Endothelial cell of hepatic sinusoid (primary cell): Measurements from ENCODE around the gene GRM7.

Experiments used
- in situ Hi-C: cut with HindIII; loops from 2 replicates; pipeline ENCODE4 v1.10.0; 2017; ENCODE audit warnings: low sequenced_read_pairs

The GRM7 gene

DNA sequence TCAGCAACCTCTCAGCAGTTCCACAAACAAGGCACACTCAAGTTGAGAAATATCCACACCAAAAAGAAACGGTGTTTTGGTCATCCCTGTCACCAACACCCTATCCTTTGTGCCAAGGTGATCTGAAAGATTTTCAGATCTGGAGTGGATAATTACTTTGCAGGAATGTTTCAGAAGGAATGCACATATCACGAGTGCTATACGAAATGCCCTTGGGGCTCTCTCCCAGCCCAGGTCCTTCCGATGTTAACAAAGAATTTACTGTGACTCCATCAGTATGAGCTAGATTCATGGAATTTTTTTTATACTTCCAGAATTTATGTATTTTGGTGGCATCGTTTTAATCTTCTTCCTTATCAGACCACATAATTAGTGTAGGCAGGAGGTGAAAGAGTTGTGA lies 105.0 kb downstream of the GRM7 start:
- in situ Hi-C loops = no loop called here

DNA sequence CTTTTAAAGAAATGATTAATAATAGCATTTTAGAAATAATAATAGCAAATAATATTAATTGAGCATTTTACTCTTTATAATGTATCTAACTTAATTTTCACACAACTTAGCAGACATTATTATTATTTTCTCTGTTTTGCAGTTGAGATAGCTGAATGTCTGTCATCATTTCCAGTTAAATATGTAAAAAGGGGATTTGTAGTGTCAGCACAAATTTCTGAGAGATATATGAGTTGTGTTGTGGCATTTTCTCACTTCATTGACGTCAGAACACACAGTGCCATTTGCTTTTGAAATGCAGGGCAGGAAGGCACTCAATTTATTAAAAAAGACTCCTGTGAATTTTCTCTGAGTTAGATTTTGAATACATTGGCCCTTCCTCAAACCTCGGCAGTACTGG lies 111.0 kb downstream of the GRM7 start:
- in situ Hi-C loops = no loop called here

DNA sequence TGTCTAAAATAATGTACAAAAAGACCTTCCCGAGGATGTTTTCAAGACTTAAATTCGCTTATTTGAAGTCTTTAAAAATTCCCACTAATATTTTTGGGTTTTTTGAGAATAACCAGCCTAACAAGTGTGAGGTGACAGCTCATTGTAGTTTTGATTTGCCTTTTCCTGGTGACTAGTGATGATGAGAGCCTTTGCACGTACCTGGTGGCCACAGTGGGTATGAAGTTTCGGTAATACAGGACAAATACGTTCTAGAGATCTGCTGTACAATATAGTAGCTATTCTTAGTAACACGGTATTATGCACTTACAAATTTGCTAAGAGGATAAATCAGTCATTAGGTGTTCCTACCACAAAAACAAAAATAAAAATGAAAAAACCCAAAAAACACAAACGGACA lies 124.9 kb downstream of the GRM7 start:
- in situ Hi-C loops = no loop called here

DNA sequence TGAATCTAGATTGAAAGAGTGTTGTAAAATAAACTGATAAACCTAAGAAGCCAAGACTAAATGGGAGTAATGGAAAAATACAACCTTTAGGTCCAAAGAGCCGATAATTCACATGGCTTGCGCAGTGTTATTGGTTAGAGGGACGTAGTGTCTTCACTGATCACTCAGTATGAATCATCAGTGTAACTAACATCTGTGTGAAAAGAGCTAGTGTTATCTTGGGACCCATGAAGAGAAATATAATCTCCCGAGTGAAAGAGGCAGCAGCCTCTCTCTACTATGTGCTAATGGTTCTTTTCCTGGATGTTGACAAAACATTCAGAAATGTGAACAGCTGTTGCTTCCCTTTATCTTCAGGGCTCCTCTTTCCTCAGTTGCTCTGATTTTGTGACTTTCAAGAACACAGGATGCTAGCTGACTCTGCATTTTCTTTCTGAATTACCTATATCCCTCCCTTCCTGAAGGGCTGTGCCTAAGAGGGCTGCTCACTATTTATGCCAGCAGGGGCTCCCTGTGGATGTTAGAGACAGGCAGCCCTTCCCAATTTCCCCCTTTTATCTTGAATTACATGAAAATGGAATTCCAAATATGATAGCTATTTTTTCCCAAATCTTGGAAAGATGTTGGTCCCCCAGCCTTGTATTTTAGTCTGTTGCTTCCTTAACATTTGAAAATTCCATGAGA lies 128.8 kb downstream of the GRM7 start:
- in situ Hi-C loops = no loop called here

DNA sequence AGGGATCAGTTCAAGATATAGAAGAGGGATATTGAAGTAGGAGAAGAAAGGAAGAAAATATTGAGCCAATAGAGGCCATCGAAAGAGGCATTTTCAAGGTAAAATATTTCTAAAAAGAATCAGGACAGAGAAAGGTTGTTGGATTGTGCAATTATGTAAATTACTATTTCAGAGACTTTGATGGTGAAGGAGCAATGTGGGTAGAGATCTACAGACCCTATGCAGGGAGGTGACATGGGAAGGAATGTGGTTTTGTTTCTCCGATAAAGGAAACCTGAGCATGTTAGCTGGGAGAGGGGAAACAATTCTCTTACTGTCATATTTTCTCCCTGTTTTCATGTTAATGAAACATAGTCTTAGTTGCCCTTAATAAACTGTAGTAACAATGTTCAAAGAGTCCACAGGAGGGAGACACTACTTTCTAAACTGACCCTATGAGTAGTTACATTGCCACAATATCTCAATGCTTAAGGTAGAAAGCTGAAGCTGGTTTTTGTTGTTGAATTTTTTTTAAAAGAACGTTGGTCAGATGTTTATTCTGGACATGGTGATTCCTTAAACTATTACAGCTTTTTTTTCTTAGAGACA lies 133.3 kb downstream of the GRM7 start:
- in situ Hi-C loops = no loop called here

DNA sequence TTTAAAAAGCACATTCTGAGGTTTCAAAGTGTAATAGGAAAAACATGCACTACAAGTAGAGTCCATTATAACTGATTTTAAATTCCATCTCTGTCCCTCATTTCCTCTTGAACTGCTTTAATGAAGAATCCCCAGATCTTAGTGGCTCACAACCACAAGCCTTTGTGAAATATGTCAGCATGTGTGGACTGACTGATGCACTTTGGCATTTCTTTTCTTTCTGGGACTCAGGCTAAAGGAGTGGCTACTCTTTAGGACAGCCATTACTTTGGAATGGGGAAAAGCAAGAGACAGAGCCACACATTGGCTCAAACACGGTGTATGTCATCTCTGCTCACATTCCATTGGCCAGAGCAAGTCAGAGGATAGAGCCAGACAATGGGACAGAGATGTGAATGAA lies 139.6 kb downstream of the GRM7 start:
- in situ Hi-C loops = loop anchor here (5.0 kb wide), 1 partner anchor 52 kb away; no protein-coding TSS in a partner anchor

DNA sequence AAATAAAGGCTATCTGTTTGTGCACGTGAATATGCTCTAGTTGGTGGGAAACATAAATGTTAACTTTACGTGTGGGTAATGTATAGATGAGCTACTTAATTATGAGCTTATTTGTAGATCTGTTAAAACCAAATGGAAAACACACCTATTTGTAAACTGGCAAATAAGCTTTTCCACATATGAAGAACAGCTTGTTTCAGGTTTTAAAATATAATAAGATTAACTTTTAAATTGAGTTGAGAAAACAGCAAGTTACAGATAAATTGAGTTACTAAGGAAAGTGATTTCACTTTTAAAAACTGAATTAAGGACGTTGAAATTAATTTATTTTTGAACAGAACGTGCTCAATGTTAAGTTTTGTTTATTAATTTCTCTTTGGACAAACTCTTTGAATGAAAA lies 140.5 kb downstream of the GRM7 start:
- in situ Hi-C loops = loop anchor here (5.0 kb wide), 1 partner anchor 51 kb away; no protein-coding TSS in a partner anchor

DNA sequence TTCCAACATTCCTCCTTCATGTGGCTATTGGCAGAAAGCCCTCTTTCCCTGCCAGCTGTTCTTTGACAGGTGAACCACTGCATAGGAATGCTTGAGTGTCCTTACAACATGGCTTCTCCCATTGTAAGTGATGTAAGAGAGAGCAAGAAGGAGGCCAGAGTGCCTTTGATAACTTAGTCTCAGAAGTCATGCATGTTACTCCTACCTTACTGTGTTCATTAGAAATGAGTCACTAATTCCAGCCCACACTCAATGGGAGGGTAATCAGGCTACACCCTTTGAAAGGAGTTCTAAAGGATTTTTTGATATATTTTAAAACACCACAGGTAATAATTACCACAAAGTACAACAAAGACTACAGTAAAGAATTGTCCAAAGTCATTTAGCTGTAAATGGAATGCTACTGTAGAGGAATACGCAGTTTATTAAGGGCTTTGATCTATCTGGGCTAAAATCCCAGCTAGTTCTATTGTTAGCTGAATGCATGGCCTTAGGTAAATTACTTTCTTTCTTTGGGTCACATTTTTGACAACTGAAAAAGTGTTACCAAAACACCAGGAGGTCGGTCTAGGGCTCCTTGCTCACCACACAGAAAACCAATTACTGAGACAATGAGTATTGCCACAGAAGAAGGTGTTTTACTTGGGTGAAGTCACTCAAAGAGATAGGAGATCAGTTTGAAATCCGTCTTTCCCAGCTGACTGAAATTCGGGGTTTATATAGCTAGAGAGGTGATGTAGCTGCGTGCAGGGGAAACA lies 154.9 kb downstream of the GRM7 start:
- in situ Hi-C loops = no loop called here

DNA sequence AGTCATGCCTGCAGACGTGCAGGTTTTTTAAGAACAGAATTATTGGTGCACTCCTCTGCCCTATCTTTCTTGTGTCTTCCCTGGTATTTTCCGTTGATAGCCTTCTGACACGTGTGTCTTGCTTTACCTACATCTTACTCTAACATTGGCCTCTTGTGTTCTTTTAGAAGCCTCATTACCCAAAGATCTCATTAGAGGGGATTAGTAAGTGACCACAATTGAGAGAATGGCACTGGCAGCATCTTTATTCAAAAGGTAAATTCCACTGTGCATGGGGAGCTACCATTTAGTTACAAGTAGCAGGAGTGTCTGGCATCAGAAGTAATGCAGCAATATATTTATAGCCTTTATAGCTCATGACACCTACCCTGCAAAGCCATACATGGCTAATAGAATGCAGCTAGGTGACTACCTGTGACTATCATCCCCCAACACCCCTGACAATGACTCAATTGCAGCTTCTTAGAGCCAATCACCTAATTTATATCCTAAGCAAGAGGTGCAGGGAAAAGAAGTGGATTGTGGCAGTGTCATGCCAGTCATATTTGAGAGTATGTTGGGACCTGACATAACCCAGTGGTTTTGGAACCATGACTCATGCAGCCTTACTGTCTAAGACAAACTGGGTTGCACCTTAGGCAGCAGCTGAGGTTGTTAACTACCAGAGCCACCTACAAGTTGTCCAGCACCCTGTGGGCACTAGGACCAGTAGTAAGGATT lies 164.8 kb downstream of the GRM7 start:
- in situ Hi-C loops = no loop called here

DNA sequence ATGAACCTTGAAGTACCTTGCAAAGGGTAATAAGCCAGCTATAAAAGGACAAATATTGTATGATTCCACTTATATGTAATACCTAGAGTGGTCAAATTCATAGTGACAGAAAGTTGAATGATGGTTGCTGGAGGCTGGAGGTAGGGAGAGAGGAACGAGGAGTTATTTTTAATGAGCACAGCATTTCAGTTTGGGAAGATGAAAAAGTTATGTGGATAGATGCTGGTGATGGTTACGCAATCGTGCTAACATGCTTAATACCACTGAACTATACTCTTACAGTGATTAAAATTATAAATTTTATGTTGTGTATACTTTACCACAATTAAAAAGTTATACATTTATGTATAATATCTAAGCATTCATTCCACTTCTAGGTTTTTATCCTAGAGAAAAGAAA lies 168.6 kb downstream of the GRM7 start:
- in situ Hi-C loops = no loop called here

DNA sequence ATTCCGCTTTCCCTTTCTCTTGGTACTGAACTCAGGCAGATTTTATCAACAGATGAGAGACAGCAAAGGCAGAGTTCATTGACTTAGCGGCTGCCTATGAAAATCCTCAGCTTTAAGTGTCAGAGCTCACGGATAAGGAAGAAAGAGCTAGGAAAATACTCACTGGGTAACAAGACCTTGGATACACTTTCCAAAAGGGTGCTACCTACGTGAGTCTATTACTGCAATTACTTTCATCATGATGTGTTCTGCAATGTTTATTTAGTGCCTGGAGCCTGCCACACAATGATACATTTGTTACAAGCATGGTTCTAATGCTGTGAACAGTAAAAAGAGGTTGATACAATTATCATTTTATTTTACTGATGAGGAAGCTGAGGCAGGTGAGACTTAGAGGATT lies 177.5 kb downstream of the GRM7 start:
- in situ Hi-C loops = no loop called here

DNA sequence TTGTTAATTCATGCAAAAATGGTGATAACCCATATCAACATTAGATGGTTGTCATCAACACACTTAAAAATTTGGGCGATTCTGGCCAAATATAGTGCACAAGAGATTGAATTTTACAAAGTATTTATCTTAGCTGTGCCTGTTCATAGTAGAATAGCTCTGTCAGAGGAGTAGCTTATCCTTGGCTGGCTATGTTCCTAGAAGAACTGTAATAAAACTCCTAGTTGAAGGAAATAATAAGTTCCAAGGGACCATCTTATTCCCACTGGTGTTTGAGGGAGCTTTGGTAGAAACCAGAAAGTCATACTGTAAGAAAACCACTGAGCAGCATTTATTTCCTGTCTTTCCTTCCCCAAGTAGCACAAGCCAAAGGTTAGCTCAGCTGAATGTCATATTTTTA lies 201.8 kb downstream of the GRM7 start:
- in situ Hi-C loops = no loop called here

DNA sequence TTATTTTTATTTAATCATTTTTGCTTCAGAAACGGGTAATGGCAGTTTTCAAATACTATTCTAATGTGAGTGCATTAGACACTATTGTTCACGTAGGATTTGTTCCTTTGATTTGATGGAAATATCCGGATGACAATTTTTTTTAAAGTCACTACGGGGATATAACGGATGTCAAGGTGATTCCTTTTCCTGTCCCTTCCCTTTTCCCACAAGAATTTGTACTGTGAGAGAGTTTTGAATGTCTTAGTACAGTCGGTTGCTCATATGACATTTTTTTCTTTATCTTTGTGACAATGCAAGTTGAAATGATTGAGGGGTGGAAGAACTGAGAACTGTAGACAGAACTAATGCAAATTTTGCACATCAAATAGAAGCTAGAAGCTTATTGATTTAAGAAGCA lies 209.5 kb downstream of the GRM7 start:
- in situ Hi-C loops = no loop called here

DNA sequence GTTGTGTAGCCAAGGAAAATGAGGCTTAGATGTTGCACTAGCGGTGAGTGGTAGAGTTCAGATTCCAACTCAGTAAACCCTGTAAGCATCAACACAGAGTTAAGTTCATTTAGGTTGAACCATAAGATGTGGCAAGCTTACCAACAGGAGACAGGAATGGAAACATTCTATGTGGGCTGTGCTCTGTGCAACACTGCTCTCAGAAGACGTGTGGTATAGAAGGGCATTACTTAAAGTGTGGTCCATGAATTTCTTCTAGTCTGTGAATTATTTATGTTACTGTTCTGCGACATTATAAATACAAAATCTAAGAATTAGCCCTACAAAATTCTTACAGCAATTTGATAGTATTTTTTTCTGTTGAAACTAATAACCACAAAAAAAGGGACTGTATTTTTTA lies 213.3 kb downstream of the GRM7 start:
- in situ Hi-C loops = no loop called here

DNA sequence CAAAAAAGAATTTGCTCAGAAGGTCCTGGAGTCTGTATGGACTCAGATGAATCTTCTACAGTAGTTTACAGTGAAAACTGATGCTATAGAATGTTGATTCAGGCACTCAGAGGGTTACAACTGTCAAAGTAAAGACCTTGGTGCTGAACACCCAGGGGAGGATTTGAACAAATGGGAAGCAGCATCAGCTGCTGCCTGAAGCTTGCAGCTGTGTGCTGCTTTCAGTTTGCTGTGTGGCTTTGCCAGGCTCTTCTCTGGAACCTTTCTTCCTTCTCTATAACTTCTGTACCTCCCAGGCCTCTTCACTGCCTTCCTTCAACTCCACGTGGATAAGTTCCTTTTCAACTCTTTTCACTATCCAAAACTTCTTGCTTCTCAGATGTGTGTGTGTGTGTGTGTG lies 214.2 kb downstream of the GRM7 start:
- in situ Hi-C loops = no loop called here

DNA sequence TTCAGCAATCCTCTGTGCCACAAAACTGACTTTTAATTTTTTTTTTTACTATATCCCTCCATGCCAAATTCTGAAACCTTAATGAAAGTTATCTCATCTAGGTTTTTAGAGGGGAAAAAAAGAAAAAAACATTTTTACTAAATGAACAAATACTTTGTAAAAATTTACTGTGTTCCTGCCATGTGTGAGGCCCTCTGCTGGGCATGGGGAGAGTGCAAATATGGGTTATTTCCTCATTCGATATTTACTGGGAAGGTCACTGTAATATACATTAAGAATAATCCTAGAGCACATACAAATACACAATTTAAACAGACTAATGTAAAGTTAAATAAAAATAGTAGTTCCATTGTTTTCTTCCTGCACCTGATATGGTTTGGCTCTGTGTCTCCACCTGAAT lies 215.0 kb downstream of the GRM7 start:
- in situ Hi-C loops = no loop called here

DNA sequence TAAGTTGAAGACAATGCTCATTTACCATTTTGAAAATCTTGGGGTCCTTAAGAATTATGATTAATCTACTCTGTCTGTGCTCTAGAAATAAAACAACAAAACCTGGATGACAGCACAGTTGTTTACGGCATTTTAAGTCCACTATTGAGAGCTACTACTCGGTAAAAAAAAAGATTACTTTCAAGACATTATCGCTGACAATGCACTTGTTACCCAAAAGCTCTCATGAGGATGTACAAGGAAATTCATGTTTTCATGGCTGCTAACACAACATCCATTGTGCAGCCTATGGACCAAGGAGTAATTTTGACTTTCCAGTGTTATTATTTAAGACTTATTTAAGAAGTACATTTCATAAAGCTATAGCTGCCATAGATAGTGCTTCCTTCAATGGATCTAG lies 221.3 kb downstream of the GRM7 start:
- in situ Hi-C loops = no loop called here

DNA sequence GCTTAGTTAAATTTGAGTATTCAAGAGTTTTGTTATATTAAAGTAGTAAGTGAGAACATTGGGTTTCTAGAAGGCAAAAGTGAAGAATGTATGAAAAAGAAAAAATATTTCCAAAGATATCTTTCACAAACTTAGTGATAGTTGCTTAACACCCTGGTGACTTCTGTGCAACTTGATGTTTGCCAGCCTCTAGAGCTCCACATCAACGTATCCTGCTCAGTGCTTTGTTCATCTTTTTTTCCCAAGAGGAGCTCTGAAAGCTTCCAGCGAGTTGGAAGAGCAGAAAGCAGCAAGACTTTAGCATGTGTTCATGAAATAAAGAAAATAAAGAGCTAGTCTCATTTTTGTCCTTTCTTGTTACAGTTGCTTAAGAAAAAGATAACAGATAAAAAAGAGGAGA lies 225.5 kb downstream of the GRM7 start:
- in situ Hi-C loops = no loop called here

DNA sequence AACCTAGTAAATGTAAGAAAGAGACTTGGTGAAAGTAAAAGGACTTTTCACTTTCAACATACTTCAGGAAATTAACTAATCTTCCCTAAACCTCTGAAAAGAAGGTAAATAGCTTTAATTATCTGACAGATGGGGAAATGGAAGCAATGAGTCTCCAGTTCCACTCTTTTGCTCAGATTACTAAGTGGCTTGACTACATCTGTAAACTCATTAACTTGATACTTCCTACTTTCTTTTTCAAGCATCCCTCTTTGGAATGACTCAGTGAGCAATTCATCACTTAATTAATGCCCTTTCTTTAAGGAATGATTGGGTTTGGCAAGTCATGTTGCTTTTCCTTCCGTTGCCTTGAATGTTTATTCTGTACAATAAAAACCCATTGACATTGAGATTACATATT lies 234.2 kb downstream of the GRM7 start:
- in situ Hi-C loops = no loop called here

DNA sequence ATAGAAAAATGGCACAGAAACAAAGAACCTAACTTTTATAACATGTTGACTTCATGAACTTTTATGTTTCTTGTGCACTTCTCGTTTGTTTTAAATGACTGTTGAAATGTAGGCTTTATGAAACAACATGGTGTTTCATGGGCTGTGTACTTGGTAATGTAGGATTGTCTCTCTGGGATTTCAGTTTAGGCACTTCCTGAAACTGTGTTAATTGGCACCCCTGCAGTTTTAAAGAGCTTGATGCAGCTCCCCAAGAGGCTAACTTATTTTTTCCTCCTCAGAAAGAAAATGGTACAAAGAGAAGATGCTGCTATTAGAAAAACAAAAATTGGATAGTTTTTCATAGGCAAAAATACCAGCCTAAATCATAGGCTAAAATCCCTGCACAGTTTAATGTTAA lies 239.2 kb downstream of the GRM7 start:
- in situ Hi-C loops = no loop called here

DNA sequence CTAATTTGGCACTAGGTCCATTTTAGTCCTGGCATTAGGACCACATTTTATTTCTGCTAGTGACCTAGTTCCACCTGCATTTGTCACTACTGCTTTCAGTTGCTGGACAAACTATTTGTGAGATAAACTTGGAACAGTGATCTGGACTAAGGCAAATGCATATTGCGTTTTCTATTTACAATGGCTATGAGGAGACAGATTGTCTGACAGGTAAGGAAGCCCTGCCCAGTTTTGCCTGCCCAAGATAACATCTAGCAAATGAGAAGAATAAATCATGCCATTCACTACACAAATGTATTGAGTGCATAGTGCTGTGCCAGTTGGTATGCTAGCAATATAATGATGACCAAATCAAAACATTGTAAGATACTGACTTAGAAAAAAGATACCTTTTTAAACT lies 245.7 kb downstream of the GRM7 start:
- in situ Hi-C loops = no loop called here
